Neutrophil (primary cell): ENCODE results near the gene TUBE1.

Source experiments
- H3K27ac ChIP-seq: fragments of 200-600 bp; sonication (generic); 2 replicates; pipeline ENCODE4 v1.5.1; 2016; ENCODE audit warnings: mild to moderate bottlenecking, moderate library complexity
- H3K27me3 ChIP-seq: fragments of 200-600 bp; sonication (generic); 2 replicates; pipeline ENCODE4 v1.6.0; 2016; ENCODE audit warnings: mild to moderate bottlenecking
- H3K36me3 ChIP-seq: fragments of 200-600 bp; sonication (generic); 2 replicates; pipeline ENCODE4 v1.5.1; 2017
- H3K4me1 ChIP-seq, 2 experiments: fragments of 200-600 bp in 1 of 2; sonication (generic) in 1 of 2; 1 replicate in 1 of 2; 2 replicates in 1 of 2; pipeline versions ENCODE4 v1.5.1 to v1.6.1; 2013 to 2016; ENCODE audit warnings: low read depth in 1 of 2, low read length in 1 of 2, mild to moderate bottlenecking in 1 of 2, moderate library complexity in 1 of 2; ENCODE audit not compliant: control insufficient read depth in 1 of 2, insufficient read depth in 1 of 2
- H3K4me3 ChIP-seq, 2 experiments: fragments of 200-600 bp in 1 of 2; sonication (generic) in 1 of 2; 1 replicate in 1 of 2; 2 replicates in 1 of 2; pipeline ENCODE4 v1.5.1; 2013 to 2016; ENCODE audit warnings: low read depth in 1 of 2, low read length in 1 of 2, mild to moderate bottlenecking in 1 of 2, moderate library complexity in 1 of 2
- H3K9me3 ChIP-seq: fragments of 200-600 bp; sonication (generic); 2 replicates; pipeline ENCODE4 v1.5.1; 2016
- TF ChIP-seq, protein P1 (sequence below): fragments of 200-600 bp; sonication (generic); IDR thresholded peaks from 2 replicates; pipeline ENCODE4 v1.5.1; 2016; ENCODE audit warnings: antibody characterized with exemption

TUBE1 gene

DNA sequence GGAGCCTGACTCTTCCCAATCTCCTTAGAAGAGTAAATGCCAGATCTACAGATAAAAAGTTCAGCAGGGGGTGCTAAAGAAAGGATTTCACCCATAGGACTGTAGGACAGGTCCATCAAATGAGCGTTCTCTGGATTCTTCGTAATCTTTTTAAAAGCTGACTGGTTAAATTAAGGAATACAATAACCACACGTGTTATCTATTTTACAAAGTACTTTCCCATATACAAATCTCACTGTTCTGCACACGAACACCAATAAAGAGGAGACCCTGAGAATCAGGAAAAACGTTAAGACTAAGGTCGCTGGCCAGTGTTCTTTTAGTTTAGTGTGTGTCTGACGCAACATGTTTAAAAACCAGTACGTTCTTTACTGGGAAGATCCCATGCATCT lies 542 bp downstream of the TUBE1 start:
- Histone ChIP-seq H3K27me3 (peaks cover 21% of the 10 kb centered on the region), H3K36me3 (no peaks in the 10 kb centered on the region), H3K4me1 (peaks cover 22 to 24% of the 10 kb centered on the region in 2 experiments), H3K9me3 (no peaks in the 10 kb centered on the region), H3K4me3 (peak overlapping the region; percentile 62 to 69), H3K27ac (peak overlapping the region; percentile 61)
- TF ChIP-seq, protein P1, sequence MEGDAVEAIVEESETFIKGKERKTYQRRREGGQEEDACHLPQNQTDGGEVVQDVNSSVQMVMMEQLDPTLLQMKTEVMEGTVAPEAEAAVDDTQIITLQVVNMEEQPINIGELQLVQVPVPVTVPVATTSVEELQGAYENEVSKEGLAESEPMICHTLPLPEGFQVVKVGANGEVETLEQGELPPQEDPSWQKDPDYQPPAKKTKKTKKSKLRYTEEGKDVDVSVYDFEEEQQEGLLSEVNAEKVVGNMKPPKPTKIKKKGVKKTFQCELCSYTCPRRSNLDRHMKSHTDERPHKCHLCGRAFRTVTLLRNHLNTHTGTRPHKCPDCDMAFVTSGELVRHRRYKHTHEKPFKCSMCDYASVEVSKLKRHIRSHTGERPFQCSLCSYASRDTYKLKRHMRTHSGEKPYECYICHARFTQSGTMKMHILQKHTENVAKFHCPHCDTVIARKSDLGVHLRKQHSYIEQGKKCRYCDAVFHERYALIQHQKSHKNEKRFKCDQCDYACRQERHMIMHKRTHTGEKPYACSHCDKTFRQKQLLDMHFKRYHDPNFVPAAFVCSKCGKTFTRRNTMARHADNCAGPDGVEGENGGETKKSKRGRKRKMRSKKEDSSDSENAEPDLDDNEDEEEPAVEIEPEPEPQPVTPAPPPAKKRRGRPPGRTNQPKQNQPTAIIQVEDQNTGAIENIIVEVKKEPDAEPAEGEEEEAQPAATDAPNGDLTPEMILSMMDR = no peak

DNA sequence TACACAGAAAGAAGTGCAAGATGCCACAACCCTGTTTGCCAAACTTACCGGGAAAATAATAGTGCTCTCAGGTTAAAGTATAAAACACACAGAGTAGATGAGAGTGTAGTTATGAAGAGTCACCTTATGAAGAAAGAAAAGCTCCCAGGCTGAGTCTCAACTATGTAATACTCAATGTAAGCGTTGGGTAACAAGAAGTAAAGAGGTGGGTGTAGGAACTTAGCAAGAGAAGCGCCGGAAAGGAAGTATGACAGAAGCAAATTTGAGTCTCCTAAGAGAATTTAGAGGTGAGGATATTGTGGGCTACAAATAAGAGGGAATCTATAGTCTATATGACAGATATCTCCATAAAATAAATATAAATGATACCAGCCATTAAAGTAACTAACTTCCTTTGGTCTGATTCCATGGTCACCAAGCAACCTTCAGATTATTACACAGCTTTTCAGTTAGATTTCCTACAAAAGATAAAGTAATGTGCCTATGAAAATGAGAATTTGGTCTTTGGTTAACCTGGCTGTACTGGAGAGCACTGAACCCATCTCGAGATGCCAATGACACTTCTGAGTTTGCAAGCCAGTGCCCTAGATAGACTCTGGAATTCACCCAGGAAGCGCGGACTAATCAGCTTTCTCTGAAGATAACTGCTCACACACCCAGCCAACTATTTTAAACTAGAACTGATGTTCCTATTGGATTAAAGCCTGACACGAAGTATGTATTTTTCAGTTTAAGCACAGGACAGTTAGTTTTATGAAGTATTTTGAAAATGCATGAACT lies 1.8 kb downstream of the TUBE1 start:
- H3K36me3 ChIP-seq = no peaks in the 10 kb centered on the region
- H3K9me3 ChIP-seq = no peaks in the 10 kb centered on the region
- peaks cover 22 to 24% of the 10 kb centered on the region in 2 experiments for H3K4me1 ChIP-seq
- H3K27ac ChIP-seq = no peak overlapping the region
- TF ChIP-seq, protein P1 = no peak
- peaks cover 15% of the 10 kb centered on the region for H3K27me3 ChIP-seq
- no peak overlapping the region for H3K4me3 ChIP-seq

DNA sequence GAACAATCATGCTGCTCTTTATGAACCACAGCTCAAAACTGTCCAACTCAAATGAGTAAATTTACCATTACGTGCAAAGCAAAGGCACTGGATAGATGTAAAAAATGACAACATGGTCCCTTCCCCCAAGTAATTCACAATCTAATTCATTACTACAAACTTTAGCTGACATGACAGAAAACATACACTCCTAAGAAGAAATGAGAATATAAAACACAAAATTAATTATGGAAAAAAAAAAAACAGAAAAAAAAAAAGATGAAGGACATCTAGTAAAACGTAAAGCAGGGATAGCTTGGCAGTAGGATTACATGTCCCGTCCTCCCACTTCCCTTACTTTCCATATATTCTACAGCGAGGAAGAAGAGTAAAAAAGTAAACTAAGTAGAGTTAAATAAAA lies 5.7 kb downstream of the TUBE1 start:
- Histone ChIP-seq H3K4me3 (no peak overlapping the region), H3K4me1 (peaks cover 13% of the 10 kb centered on the region in 2 experiments), H3K9me3 (no peaks in the 10 kb centered on the region), H3K27ac (no peak overlapping the region), H3K36me3 (no peaks in the 10 kb centered on the region), H3K27me3 (no peaks in the 10 kb centered on the region)
- TF ChIP-seq, protein P1 = no peak

DNA sequence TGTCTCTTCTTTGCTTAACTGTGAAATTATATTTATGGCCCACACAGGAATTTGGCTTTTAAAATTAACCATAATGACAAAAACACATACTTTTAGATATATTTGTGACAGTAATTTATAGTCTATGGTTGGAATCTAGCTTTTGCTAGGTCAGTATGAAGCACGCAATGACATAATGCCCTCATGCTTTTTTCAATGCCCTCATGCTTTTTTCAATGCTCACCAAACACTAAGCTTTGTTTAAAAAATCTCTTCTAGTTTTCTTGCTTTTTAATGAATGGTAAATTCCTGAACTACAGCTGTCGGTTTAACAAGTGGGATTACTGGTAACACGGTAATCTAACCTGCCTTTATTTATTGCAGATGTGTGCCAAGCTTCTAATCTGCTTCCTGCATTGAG lies 20.7 kb downstream of the TUBE1 start:
- Histone ChIP-seq H3K9me3 (no peaks in the 10 kb centered on the region), H3K27ac (no peak overlapping the region), H3K4me3 (no peak overlapping the region), H3K36me3 (peaks cover 5% of the 10 kb centered on the region), H3K4me1 (no peaks in the 10 kb centered on the region), H3K27me3 (no peaks in the 10 kb centered on the region)
- TF ChIP-seq, protein P1 = no peak

DNA sequence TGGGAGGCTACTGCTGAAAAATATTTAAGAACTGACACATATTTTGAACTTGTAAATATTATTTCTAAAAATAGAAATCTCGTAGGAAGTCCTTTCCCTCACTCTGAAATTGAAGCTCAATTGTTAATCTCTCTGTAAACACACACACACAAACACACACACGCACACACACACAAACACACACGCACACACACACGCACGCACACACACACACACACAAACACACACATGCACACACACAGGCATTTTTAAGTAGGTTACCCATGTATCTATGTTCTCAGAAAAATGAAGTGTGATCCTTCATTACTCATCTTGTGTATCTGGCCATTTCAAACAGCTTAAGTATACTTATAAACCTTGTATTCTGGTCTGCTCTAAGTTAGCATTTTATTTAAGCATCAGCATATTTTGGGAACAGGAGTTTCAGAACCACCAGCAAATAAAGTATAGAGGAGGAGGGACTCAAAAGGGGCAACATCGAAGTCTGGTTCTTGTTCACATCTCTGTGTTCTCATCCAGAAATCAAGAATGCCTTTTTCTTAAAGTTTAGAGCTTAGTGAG lies 21.8 kb downstream of the TUBE1 start:
- Histone ChIP-seq H3K9me3 (no peaks in the 10 kb centered on the region), H3K4me3 (no peak overlapping the region)
- TF ChIP-seq, protein P1 = no peak

More for the DNA sequence above, 21.8 kb downstream of the TUBE1 start:
- Histone ChIP-seq H3K27me3 (no peaks in the 10 kb centered on the region), H3K36me3 (no peaks in the 10 kb centered on the region), H3K27ac (no peak overlapping the region), H3K4me1 (no peaks in the 10 kb centered on the region)
